ENCODE results near the gene USP48.

Gene USP48

DNA sequence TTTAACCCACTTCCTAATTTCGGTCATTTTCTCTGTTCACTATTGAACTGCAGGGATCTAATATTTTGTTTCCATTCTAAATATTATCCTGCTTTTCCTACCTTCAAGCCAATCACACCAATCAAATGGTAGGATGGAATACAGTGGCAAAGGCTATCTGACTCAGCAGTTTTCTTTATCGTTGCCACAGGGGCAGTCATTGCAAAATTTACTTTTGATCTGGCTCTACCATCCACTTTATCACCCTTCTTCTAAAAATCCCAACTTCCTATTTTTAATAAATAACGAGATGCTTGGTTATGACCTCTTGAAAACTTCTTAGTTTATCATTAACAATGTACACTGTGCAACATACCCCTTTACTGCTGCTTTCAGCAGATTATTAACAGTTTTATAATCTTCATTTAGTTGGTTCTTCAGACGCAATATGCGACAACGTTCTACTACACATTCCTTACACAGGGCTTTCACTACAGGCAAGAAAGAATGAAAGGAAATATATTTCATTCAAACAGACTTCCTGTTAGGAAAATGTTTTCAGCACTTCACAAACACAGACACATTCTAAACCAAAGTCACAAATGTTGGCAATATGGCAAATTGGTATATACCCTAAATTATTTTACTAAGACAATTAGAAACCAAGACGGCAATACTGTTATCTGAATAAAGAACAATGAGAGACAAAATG, 61.5 kb downstream of the USP48 start:
- TF ChIP-seq CTCF (IDR thresholded peaks at IDR 0.05; ENCODE audit: low read depth, low read length): no peak
- no peak for DNase-seq (ENCODE audit: low read depth, low spot score)
- no peak overlapping the region for H3K4me3 ChIP-seq (ENCODE audit: low read depth, low read length)
- in situ Hi-C loops (cut with HindIII; ENCODE audit: low sequenced_read_pairs): no loop called here

DNA sequence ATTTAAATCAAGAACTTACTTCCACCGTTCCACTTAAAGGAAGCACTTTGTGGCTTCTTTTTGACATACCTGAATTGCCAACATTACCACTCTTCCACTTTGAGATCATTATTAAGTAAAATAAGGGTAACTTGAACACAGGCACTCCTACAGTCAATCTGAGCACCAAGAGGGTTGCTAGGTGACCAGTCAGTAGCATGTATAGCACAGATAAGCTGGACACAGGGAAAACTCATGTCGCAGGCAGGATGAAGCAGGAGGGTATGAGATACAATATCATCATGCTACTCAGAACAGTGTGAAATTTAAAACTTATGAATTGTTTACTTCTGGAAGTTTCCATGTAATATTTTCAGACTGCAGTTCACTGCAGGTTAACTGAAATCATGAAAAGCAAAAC, 66.8 kb downstream of the USP48 start:
- DNase-seq (ENCODE audit: low read depth, low spot score): no peak
- no peak overlapping the region for H3K4me3 ChIP-seq (ENCODE audit: low read depth, low read length)
- TF ChIP-seq CTCF (IDR thresholded peaks at IDR 0.05; ENCODE audit: low read depth, low read length): no peak
- in situ Hi-C loops (cut with HindIII; ENCODE audit: low sequenced_read_pairs): no loop called here

DNA sequence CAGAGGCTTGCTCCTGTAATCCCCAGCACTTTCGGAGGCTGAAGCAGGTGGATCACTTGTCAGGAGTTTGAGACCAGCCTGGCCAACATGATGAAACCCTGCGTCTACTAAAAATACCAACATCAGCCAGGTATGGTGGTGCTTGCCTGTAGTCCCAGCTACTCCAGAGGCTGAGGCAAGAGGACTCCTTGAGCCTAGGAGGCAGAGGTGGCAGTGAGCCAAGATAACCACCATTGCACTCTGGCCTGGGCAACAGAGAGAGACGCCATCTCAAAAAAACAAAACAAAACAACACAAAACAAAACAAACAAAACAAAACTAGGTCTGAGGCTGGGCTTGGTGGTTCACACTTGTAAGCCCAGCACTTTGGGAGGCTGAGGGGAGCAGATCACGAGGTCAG, 75.1 kb downstream of the USP48 start:
- no peak for DNase-seq (ENCODE audit: low read depth, low spot score)
- H3K4me3 ChIP-seq (ENCODE audit: low read depth, low read length): no peak overlapping the region

DNA sequence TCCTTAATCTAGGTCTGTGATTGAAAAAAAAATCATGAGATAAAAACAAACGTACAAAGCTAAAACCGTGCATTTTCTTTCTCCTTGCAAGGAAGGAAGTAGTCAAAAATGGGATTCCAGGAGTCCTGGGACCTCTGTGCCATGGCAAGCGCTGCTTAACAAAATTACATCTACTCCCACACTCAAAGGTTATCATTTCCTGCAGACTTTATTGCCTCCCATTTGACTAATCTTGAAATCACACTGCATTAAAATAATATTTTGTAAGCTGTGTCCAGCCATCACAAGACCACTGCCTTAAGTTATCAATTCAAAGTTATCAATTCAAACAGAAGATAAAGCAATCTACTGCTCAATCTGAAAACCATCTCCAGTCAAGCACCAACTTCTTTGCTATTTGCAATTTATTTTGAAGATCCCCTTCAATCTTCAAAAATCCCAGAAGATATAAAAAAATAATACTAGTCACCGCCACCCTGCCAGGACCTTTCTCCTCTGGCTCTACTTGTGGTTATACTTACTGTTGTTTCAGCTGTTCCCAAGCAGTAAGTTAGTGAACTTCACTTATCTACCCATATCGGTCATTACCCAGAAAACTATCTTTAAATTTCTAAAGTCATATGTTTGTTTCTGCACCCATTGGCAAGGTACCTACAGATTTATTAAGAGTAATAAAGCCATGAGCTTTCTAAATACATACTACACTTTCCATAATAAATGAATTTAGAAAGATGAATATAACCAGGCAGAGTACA, 75.7 kb downstream of the USP48 start:
- in situ Hi-C loops (cut with HindIII; ENCODE audit: low sequenced_read_pairs): no loop called here
- DNase-seq (ENCODE audit: low read depth, low spot score): peak; percentile 44
- TF ChIP-seq CTCF (IDR thresholded peaks at IDR 0.05; ENCODE audit: low read depth, low read length): no peak
- no peak overlapping the region for H3K4me3 ChIP-seq (ENCODE audit: low read depth, low read length)

More for the DNA sequence above, 75.1 kb downstream of the USP48 start:
- no peak for TF ChIP-seq CTCF (IDR thresholded peaks at IDR 0.05; ENCODE audit: low read depth, low read length)
- in situ Hi-C loops (cut with HindIII; ENCODE audit: low sequenced_read_pairs): no loop called here

- in situ Hi-C loops (cut with HindIII; ENCODE audit: low sequenced_read_pairs): no loop called here
- TF ChIP-seq CTCF (IDR thresholded peaks at IDR 0.05; ENCODE audit: low read depth, low read length): no peak
- DNase-seq (ENCODE audit: low read depth, low spot score): peak; percentile 27
- no peak overlapping the region for H3K4me3 ChIP-seq (ENCODE audit: low read depth, low read length)
These were observed 76.7 kb downstream of the USP48 start for GRCh38 chr1:21706151-21706835.

- no peak for DNase-seq (ENCODE audit: low read depth, low spot score)
- in situ Hi-C loops (cut with HindIII; ENCODE audit: low sequenced_read_pairs): no loop called here
- no peak overlapping the region for H3K4me3 ChIP-seq (ENCODE audit: low read depth, low read length)
- no peak for TF ChIP-seq CTCF (IDR thresholded peaks at IDR 0.05; ENCODE audit: low read depth, low read length)
These were observed 77.5 kb downstream of the USP48 start for GRCh38 chr1:21705303-21705980.

All from astrocyte of the spinal cord (primary cell).